PFSK-1 (cell line): Measurements from ENCODE around the gene WDR70.

Experiments
- POLR2AphosphoS5 ChIP-seq: IDR thresholded peaks from 2 replicates; pipeline ENCODE4 v1.6.1; 2012; ENCODE audit warnings: low read depth, mild to moderate bottlenecking, control low read depth, low read length, moderate library complexity
- REST ChIP-seq, 2 experiments: IDR thresholded peaks; 2 replicates each; pipeline versions ENCODE4 v1.6.1 to v1.8.0; 2011 to 2012; ENCODE audit warnings: low read depth in 2 of 2, low read length in 2 of 2, control low read depth in 1 of 2, inconsistent platforms in 1 of 2, mild to moderate bottlenecking in 1 of 2, moderate library complexity in 1 of 2; ENCODE audit not compliant: insufficient read depth in 1 of 2
- TAF1 ChIP-seq: IDR thresholded peaks from 2 replicates; pipeline ENCODE4 v1.6.1; 2012; ENCODE audit warnings: low read length, control low read depth, borderline replicate concordance; ENCODE audit not compliant: insufficient read depth

- TF ChIP-seq POLR2AphosphoS5 (no peak), TAF1 (no peak), REST (IDR thresholded peaks at IDR 0.05; ENCODE audit: insufficient read depth in 1 of 2, low read depth in 2 of 2, low read length in 2 of 2) (no peak)
Measured at GRCh38 chr5:37712750-37713149, 333.6 kb downstream of the WDR70 start.
